H9 (cell line): ENCODE results near the gene CRHR1. TPM values are rescaled to one million over a fixed set of nuclear protein-coding genes. Genes with fewer than 3 reads are reported as not detected.

ENCODE experiments used
- DNase-seq: peaks from one replicate; pipeline ENCODE4 v3.0.0-alpha.2; 2017
- H2AFZ ChIP-seq: one replicate; pipeline ENCODE4 v1.6.1; 2013; ENCODE audit warnings: mild to moderate bottlenecking, low read length, control low read depth, moderate library complexity
- H2AK5ac ChIP-seq: 2 replicates; pipeline ENCODE4 v1.6.1; 2013; ENCODE audit warnings: low read length, control low read depth, mixed read lengths; ENCODE audit not compliant: insufficient read length
- H2BK120ac ChIP-seq: one replicate; pipeline ENCODE4 v1.6.1; 2013; ENCODE audit warnings: low read depth, mild to moderate bottlenecking, low read length, control low read depth, inconsistent platforms; ENCODE audit not compliant: poor library complexity, severe bottlenecking
- H2BK12ac ChIP-seq: 2 replicates; pipeline ENCODE4 v1.6.1; 2013; ENCODE audit warnings: low read length, control low read depth, mixed read lengths, low read depth; ENCODE audit not compliant: insufficient read length
- H2BK15ac ChIP-seq: 2 replicates; pipeline ENCODE4 v1.6.1; 2013; ENCODE audit warnings: low read depth, low read length, control low read depth
- H2BK20ac ChIP-seq: one replicate; pipeline ENCODE4 v1.6.1; 2013; ENCODE audit warnings: low read depth, mild to moderate bottlenecking, low read length, control low read depth, inconsistent platforms; ENCODE audit not compliant: poor library complexity, severe bottlenecking
- H2BK5ac ChIP-seq: 2 replicates; pipeline ENCODE4 v1.6.1; 2013; ENCODE audit warnings: low read length, control low read depth, mixed read lengths; ENCODE audit not compliant: insufficient read length
- H3K14ac ChIP-seq: 2 replicates; pipeline ENCODE4 v1.6.1; 2013; ENCODE audit warnings: low read length, control low read depth; ENCODE audit not compliant: insufficient read depth
- H3K18ac ChIP-seq: 2 replicates; pipeline ENCODE4 v1.6.1; 2013; ENCODE audit warnings: low read depth, mild to moderate bottlenecking, mixed read lengths, low read length, control low read depth; ENCODE audit not compliant: insufficient read length
- H3K23ac ChIP-seq: 2 replicates; pipeline ENCODE4 v1.6.1; 2013; ENCODE audit warnings: low read length, control low read depth, mixed read lengths, low read depth; ENCODE audit not compliant: insufficient read length
- H3K23me2 ChIP-seq: 2 replicates; pipeline ENCODE4 v1.6.1; 2013; ENCODE audit warnings: low read depth, mild to moderate bottlenecking, mixed read lengths, low read length, control low read depth; ENCODE audit not compliant: insufficient read length, poor library complexity, severe bottlenecking
- H3K27ac ChIP-seq: 2 replicates; pipeline ENCODE4 v1.5.1; 2013; ENCODE audit warnings: low read length, control low read depth, mixed read lengths, low read depth; ENCODE audit not compliant: insufficient read length
- H3K27me3 ChIP-seq: 2 replicates; pipeline ENCODE4 v1.6.1; 2013; ENCODE audit warnings: low read length, control low read depth, inconsistent platforms; ENCODE audit not compliant: insufficient read depth
- H3K4ac ChIP-seq: 2 replicates; pipeline ENCODE4 v1.6.1; 2013; ENCODE audit warnings: low read depth, mild to moderate bottlenecking, control low read depth, inconsistent platforms, low read length, moderate library complexity
- H3K4me1 ChIP-seq: 2 replicates; pipeline ENCODE4 v1.6.1; 2013; ENCODE audit warnings: low read length, control low read depth, inconsistent platforms; ENCODE audit not compliant: insufficient read depth
- H3K4me2 ChIP-seq: 2 replicates; pipeline ENCODE4 v1.6.1; 2013; ENCODE audit warnings: low read length, control low read depth, mixed read lengths; ENCODE audit not compliant: insufficient read length, insufficient read depth
- H3K56ac ChIP-seq: 2 replicates; pipeline ENCODE4 v1.6.1; 2013; ENCODE audit warnings: low read depth, mild to moderate bottlenecking, mixed read lengths, low read length, control low read depth; ENCODE audit not compliant: insufficient read length
- H3K79me1 ChIP-seq: 2 replicates; pipeline ENCODE4 v1.6.1; 2013; ENCODE audit warnings: low read depth, mild to moderate bottlenecking, moderate library complexity, low read length, control low read depth, inconsistent platforms; ENCODE audit not compliant: insufficient read depth, poor library complexity, severe bottlenecking
- H3K79me2 ChIP-seq: 2 replicates; pipeline ENCODE4 v1.6.1; 2013; ENCODE audit warnings: low read length, control low read depth, inconsistent platforms; ENCODE audit not compliant: insufficient read depth
- H3K9ac ChIP-seq: 2 replicates; pipeline ENCODE4 v1.6.1; 2013; ENCODE audit warnings: low read length, control low read depth, mixed read lengths; ENCODE audit not compliant: insufficient read length; ENCODE audit errors: extremely low read depth
- H3K9me3 ChIP-seq: one replicate; pipeline ENCODE4 v1.6.1; 2013; ENCODE audit warnings: low read depth, low read length, inconsistent platforms; ENCODE audit not compliant: control insufficient read depth
- H3T11ph ChIP-seq: one replicate; pipeline ENCODE4 v1.6.1; 2013; ENCODE audit warnings: mild to moderate bottlenecking, low read length, control low read depth, inconsistent platforms
- H4K20me1 ChIP-seq: one replicate; pipeline ENCODE4 v1.6.1; 2013; ENCODE audit not compliant: control insufficient read depth, insufficient read length, insufficient read depth
- H4K5ac ChIP-seq: 2 replicates; pipeline ENCODE4 v1.6.1; 2013; ENCODE audit warnings: low read depth, mild to moderate bottlenecking, mixed read lengths, low read length, control low read depth; ENCODE audit not compliant: insufficient read length
- H4K8ac ChIP-seq: replicated peaks from 2 replicates; pipeline ENCODE4 v1.6.1; 2013; ENCODE audit warnings: low read length, control low read depth, mixed read lengths, low read depth; ENCODE audit not compliant: insufficient read length
- H4K91ac ChIP-seq: 2 replicates; pipeline ENCODE4 v1.6.1; 2013; ENCODE audit warnings: low read depth, mild to moderate bottlenecking, moderate library complexity, mixed read lengths, low read length, control low read depth; ENCODE audit not compliant: insufficient read length
- H3K27ac Mint-ChIP-seq, 3 experiments: 2 replicates in 2 of 3; 3 replicates in 1 of 3; pipeline ENCODE4 v1.8.0; 2020 to 2021; ENCODE audit warnings: mixed read lengths in 3 of 3, mild to moderate bottlenecking in 1 of 3, moderate library complexity in 1 of 3
- H3K27me3 Mint-ChIP-seq: 2 replicates; pipeline ENCODE4 v1.8.0; 2021; ENCODE audit warnings: low read depth, mild to moderate bottlenecking, moderate library complexity, mixed read lengths
- H3K36me3 Mint-ChIP-seq, 3 experiments: 2 replicates in 2 of 3; 3 replicates in 1 of 3; pipeline ENCODE4 v1.8.0; 2020 to 2021; ENCODE audit warnings: low read depth in 3 of 3, mixed read lengths in 3 of 3; ENCODE audit not compliant: insufficient read depth in 1 of 3
- H3K4me1 Mint-ChIP-seq, 2 experiments: 2 replicates each; pipeline ENCODE4 v1.8.0; 2020; ENCODE audit warnings: mixed read lengths in 2 of 2
- H3K4me3 Mint-ChIP-seq, 2 experiments: 2 replicates in 1 of 2; 3 replicates in 1 of 2; pipeline ENCODE4 v1.8.0; 2020 to 2021; ENCODE audit warnings: mild to moderate bottlenecking in 2 of 2, mixed read lengths in 2 of 2, moderate library complexity in 1 of 2
- H3K9me3 Mint-ChIP-seq, 2 experiments: 2 replicates in 1 of 2; 3 replicates in 1 of 2; pipeline ENCODE4 v1.8.0; 2020; ENCODE audit warnings: mild to moderate bottlenecking in 2 of 2, mixed read lengths in 2 of 2, moderate library complexity in 1 of 2
- WGBS: extraction: QIAGEN DNeasy Blood & Tissue Kit; methylation state at CpG from one replicate; pipeline ENCODE4 v1.1.7; 2013; ENCODE audit warnings: missing lambda C conversion rate, low lambda C conversion rate, mixed read lengths; ENCODE audit not compliant: insufficient read length; ENCODE audit errors: extremely low coverage; 5-methylcytosine and 5-hydroxymethylcytosine counted together
- total RNA-seq: library from RNA; stranded (reverse); gene quantifications from 2 replicates; pipeline ENCODE4 v1.2.1, GENCODE V29; 2021
- TF ChIP-seq, protein P1 (sequence below): fragments of 200-600 bp; sonication (generic); conservative IDR thresholded peaks from 3 replicates; pipeline ENCODE4 v1.8.0; 2021; ENCODE audit warnings: antibody characterized with exemption, mild to moderate bottlenecking

The CRHR1 gene
- total RNA-seq, 1 experiment from 2014 or later: 0.52 TPM

- H2AK5ac ChIP-seq: no peak overlapping the region
- no peak overlapping the region for H4K8ac ChIP-seq
- peaks cover 0 to 7% of the 10 kb centered on the region in 2 experiments; a peak in 1 of 4 replicates for H3K4me1 Mint-ChIP-seq
- no peak overlapping the region for H3K9ac ChIP-seq
- no peak overlapping the region for H3K4me2 ChIP-seq
- no peaks in the 10 kb centered on the region for H3K27me3 ChIP-seq
- H3K27me3 Mint-ChIP-seq: peaks cover 17% of the 10 kb centered on the region
- H3K9me3 ChIP-seq: no peaks in the 10 kb centered on the region
- H3K4ac ChIP-seq: no peak overlapping the region
- H3K79me1 ChIP-seq: no peaks in the 10 kb centered on the region
- H4K5ac ChIP-seq: no peak overlapping the region
- H3K18ac ChIP-seq: no peak overlapping the region
- no peak overlapping the region for H4K91ac ChIP-seq
- H2BK5ac ChIP-seq: no peak overlapping the region
- H3K23me2 ChIP-seq: no peaks in the 10 kb centered on the region
- WGBS: no CpG with 5 or more reads among the region's 13 CpGs
- H3K36me3 Mint-ChIP-seq: no peaks in the 10 kb centered on the region; a peak in 1 of 7 replicates
- H3K56ac ChIP-seq: no peak overlapping the region
- H3T11ph ChIP-seq: no peak overlapping the region
- no peak overlapping the region for H3K27ac ChIP-seq
- no peaks in the 10 kb centered on the region for H3K4me1 ChIP-seq
- no peak overlapping the region for H3K27ac Mint-ChIP-seq
- no peak overlapping the region for H3K23ac ChIP-seq
- H3K4me3 Mint-ChIP-seq: no peak overlapping the region
- no peak overlapping the region for H2BK15ac ChIP-seq
- H3K9me3 Mint-ChIP-seq: no peaks in the 10 kb centered on the region
- no peaks in the 10 kb centered on the region for H3K79me2 ChIP-seq
- no peaks in the 10 kb centered on the region for H4K20me1 ChIP-seq
- H2BK120ac ChIP-seq: no peak overlapping the region
- H3K14ac ChIP-seq: no peak overlapping the region
- H2BK20ac ChIP-seq: no peak overlapping the region
- no peak for DNase-seq
- TF ChIP-seq, protein P1, sequence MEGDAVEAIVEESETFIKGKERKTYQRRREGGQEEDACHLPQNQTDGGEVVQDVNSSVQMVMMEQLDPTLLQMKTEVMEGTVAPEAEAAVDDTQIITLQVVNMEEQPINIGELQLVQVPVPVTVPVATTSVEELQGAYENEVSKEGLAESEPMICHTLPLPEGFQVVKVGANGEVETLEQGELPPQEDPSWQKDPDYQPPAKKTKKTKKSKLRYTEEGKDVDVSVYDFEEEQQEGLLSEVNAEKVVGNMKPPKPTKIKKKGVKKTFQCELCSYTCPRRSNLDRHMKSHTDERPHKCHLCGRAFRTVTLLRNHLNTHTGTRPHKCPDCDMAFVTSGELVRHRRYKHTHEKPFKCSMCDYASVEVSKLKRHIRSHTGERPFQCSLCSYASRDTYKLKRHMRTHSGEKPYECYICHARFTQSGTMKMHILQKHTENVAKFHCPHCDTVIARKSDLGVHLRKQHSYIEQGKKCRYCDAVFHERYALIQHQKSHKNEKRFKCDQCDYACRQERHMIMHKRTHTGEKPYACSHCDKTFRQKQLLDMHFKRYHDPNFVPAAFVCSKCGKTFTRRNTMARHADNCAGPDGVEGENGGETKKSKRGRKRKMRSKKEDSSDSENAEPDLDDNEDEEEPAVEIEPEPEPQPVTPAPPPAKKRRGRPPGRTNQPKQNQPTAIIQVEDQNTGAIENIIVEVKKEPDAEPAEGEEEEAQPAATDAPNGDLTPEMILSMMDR: no peak
- H2AFZ ChIP-seq: no peak overlapping the region
- no peak overlapping the region for H2BK12ac ChIP-seq
Observed at GRCh38 chr17:45824901-45825492, 40.9 kb downstream of the CRHR1 start.
